ENCODE data around the gene ALKBH8.
"Not testable (repeated sequence)": the region's sequence is repeated elsewhere in the genome, so short reads cannot be mapped to it uniquely, and the experiment has no call there.

Gene ALKBH8

GRCh38 chr11:107577346-107577711, 11.8 kb upstream of the ALKBH8 start:
- no peak for DNase-seq (ENCODE audit: low spot score)

GRCh38 chr11:107576497-107577345, 11.2 kb upstream of the ALKBH8 start:
- DNase-seq (ENCODE audit: low spot score), result not testable (repeated sequence)

GRCh38 chr11:107573438-107573837, 7.9 kb upstream of the ALKBH8 start:
- no peak for DNase-seq (ENCODE audit: low spot score)

GRCh38 chr11:107570015-107570414, 4.5 kb upstream of the ALKBH8 start:
- no peak for DNase-seq (ENCODE audit: low spot score)

GRCh38 chr11:107567739-107568335, 2.3 kb upstream of the ALKBH8 start:
- no peak for DNase-seq (ENCODE audit: low spot score)

GRCh38 chr11:107566569-107566968, 1.0 kb upstream of the ALKBH8 start:
- DNase-seq (ENCODE audit: low spot score), result no peak

- DNase-seq (ENCODE audit: low spot score), result not testable (repeated sequence)
Observed at GRCh38 chr11:107565955-107566501, 493 bp upstream of the ALKBH8 start.

- no peak for DNase-seq (ENCODE audit: low spot score)
Observed at GRCh38 chr11:107564877-107565218, 687 bp downstream of the ALKBH8 start.

- DNase-seq (ENCODE audit: low spot score), result no peak
Observed at GRCh38 chr11:107563702-107564101, 1.8 kb downstream of the ALKBH8 start.

- no peak for DNase-seq (ENCODE audit: low spot score)
Observed at GRCh38 chr11:107562647-107563208, 2.8 kb downstream of the ALKBH8 start.

- no peak for DNase-seq (ENCODE audit: low spot score)
Observed at GRCh38 chr11:107561688-107562087, 3.8 kb downstream of the ALKBH8 start.

- DNase-seq (ENCODE audit: low spot score), result no peak
Observed at GRCh38 chr11:107550304-107550703, 15.2 kb downstream of the ALKBH8 start.

GRCh38 chr11:107549954-107550285, 15.6 kb downstream of the ALKBH8 start:
- no peak for DNase-seq (ENCODE audit: low spot score)

- no peak for DNase-seq (ENCODE audit: low spot score)
Observed at GRCh38 chr11:107549253-107549953, 16.1 kb downstream of the ALKBH8 start.

- DNase-seq (ENCODE audit: low spot score), result no peak
Observed at GRCh38 chr11:107547961-107548360, 17.6 kb downstream of the ALKBH8 start.

- DNase-seq (ENCODE audit: low spot score), result no peak
Observed at GRCh38 chr11:107545101-107545514, 20.4 kb downstream of the ALKBH8 start.

GRCh38 chr11:107538821-107539220, 26.7 kb downstream of the ALKBH8 start:
- DNase-seq (ENCODE audit: low spot score), result no peak

- DNase-seq (ENCODE audit: low spot score), result no peak
Observed at GRCh38 chr11:107538239-107538638, 27.3 kb downstream of the ALKBH8 start.

GRCh38 chr11:107537155-107537554, 28.4 kb downstream of the ALKBH8 start:
- DNase-seq (ENCODE audit: low spot score), result not testable (repeated sequence)

GRCh38 chr11:107526197-107526596, 39.3 kb downstream of the ALKBH8 start:
- no peak for DNase-seq (ENCODE audit: low spot score)

GRCh38 chr11:107508858-107509244, 56.7 kb downstream of the ALKBH8 start:
- no peak for DNase-seq (ENCODE audit: low spot score)

GRCh38 chr11:107508201-107508857, 57.2 kb downstream of the ALKBH8 start:
- DNase-seq (ENCODE audit: low spot score), result peak; percentile 47
